GM19239 (cell line): ENCODE results near the gene ANKFY1.

Source experiments
- DNase-seq: peaks from one replicate; pipeline ENCODE4 v3.0.0; 2011; ENCODE audit warnings: low spot score; ENCODE audit not compliant: insufficient read length
- FAIRE-seq: peaks from 2 replicates; lab custom pipeline; 2011; peaks lifted over from hg19 to GRCh38; lab: Jason Lieb, UNC

Gene ANKFY1

GRCh38 chr17:4162775-4163466 is 100.9 kb downstream of the ANKFY1 start:
- peak; percentile 66 for FAIRE-seq

GRCh38 chr17:4162321-4162720 is 101.5 kb downstream of the ANKFY1 start:
- DNase-seq: no peak
- FAIRE-seq: no peak

More at GRCh38 chr17:4162775-4163466, 100.9 kb downstream of the ANKFY1 start:
- DNase-seq: no peak

GRCh38 chr17:4161967-4162305 is 101.8 kb downstream of the ANKFY1 start:
- FAIRE-seq (no peak), DNase-seq (no peak)

GRCh38 chr17:4161192-4161966 is 102.4 kb downstream of the ANKFY1 start:
- FAIRE-seq (no peak), DNase-seq (no peak)

GRCh38 chr17:4160294-4160859 is 103.4 kb downstream of the ANKFY1 start:
- FAIRE-seq (no peak), DNase-seq (no peak)

GRCh38 chr17:4159761-4160160 is 104.0 kb downstream of the ANKFY1 start:
- no peak for FAIRE-seq
- DNase-seq: no peak

GRCh38 chr17:4157618-4158333 is 106.0 kb downstream of the ANKFY1 start:
- DNase-seq: no peak
- no peak for FAIRE-seq

GRCh38 chr17:4156750-4157381 is 106.9 kb downstream of the ANKFY1 start:
- no peak for FAIRE-seq

GRCh38 chr17:4155980-4156620 is 107.7 kb downstream of the ANKFY1 start:
- FAIRE-seq: no peak

More at GRCh38 chr17:4156750-4157381, 106.9 kb downstream of the ANKFY1 start:
- DNase-seq: no peak

GRCh38 chr17:4154201-4154600 is 109.6 kb downstream of the ANKFY1 start:
- FAIRE-seq: no peak
- no peak for DNase-seq

More at GRCh38 chr17:4155980-4156620, 107.7 kb downstream of the ANKFY1 start:
- no peak for DNase-seq

GRCh38 chr17:4152471-4152870 is 111.3 kb downstream of the ANKFY1 start:
- FAIRE-seq (no peak), DNase-seq (no peak)

- FAIRE-seq: no peak
- DNase-seq: no peak
These were observed 113.7 kb downstream of the ANKFY1 start for GRCh38 chr17:4150096-4150495.

- FAIRE-seq (no peak), DNase-seq (no peak)
These were observed 115.0 kb downstream of the ANKFY1 start for GRCh38 chr17:4148611-4149308.

GRCh38 chr17:4147751-4148310 is 115.9 kb downstream of the ANKFY1 start:
- no peak for DNase-seq
- no peak for FAIRE-seq

GRCh38 chr17:4146641-4147040 is 117.1 kb downstream of the ANKFY1 start:
- FAIRE-seq (no peak), DNase-seq (no peak)

- DNase-seq (no peak), FAIRE-seq (no peak)
These were observed 119.4 kb downstream of the ANKFY1 start for GRCh38 chr17:4144422-4144747.

- FAIRE-seq: peak; percentile 97
These were observed 120.0 kb downstream of the ANKFY1 start for GRCh38 chr17:4143563-4144421.

More at GRCh38 chr17:4143563-4144421, 120.0 kb downstream of the ANKFY1 start:
- DNase-seq: peak; percentile 78
